ENCODE data around the gene TRIO.

The TRIO gene

DNA sequence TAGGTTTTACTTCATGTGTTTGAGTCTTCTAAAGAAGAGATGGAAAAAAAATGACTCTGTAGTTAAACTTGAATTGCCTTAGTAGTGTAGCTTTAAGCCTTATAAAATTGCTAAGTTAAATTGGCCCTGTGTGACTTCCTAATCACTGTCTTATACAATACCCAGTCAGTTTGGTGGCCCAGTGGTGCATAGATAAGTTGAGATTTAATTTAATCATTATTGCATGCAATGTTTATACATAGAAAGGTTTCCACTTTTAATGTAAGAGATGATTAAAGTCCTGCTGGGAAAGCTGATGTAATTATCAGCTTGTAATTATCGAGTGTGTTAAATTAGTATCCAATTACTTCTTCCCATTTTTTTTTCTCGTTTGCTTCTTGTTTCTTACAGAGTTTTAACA, 187.1 kb downstream of the TRIO start:
- no peak for DNase-seq (ENCODE audit: low read depth)

DNA sequence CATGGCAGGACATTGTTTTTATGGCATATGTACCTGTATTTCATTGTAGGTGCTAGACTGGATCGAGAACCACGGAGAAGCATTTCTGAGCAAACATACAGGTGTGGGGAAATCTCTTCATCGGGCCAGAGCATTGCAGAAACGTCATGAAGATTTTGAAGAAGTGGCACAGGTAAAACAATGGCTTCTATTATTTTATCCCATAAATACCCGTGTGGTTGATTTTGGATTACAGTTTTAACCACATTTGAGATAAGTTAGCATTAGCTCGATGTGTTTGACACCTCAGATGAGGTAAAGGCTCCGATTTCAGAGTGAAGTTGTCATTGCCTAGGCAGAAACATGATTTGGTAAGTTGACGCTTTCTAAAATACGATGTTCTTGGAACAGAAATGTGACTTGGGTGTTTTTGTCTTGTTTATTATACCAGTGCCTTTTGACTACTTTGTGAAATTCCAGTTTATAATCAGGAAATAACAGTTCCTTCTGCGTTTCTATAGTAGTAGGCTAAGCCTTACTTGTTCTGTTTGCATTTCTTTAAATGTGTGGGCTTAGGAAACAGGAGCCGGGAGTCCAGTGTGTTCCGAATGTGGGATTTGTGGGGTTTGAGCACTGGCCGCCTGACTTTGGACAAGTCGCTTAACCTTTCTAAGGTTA, 187.7 kb downstream of the TRIO start:
- DNase-seq (ENCODE audit: low read depth) = no peak

DNA sequence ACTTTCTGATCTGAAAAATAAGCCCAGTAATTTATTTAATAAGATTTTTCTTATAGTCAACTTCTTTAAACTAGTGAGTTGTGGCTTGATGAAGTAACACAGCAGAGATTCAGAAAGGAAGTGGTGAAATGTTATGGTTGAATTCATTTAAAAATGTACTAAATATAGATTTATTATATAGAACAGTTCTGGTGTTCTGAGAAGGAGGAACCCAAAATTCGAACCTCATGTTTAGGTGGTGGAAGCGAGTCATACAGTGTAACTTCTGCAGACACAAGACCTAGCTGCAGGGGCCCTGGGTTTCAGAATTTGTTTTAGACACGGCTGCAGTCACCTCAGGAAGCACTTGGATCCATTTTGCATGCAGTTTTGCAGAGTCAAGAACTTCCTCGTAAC, 188.2 kb downstream of the TRIO start:
- DNase-seq (ENCODE audit: low read depth) = no peak

DNA sequence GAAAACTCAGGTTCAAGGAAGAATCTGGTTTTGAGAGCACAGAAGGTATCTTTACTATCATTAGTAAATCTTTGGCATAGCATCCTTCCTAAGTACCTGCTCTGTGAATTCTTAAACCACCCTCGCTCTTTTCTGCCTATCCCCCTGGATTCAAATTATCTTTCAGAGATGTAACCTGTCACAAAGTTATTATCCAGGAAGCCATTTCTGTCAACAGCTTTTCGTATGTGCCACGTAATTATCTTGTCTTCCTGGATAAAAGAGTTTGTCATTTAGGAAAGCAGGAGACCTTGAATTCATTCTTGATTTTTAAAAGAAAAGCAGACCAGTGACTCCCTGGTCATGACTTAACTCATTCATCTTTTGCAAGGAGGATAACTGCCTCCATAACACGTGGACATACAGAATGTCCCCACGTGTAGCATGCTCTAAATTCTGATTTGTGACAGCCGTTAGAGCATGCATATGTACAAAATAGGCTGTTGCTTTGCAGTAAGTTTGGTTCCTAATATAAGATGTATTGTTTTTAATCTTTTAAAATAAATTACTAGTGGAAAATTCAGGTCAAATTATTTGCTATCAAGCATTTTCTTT, 189.0 kb downstream of the TRIO start:
- no peak for DNase-seq (ENCODE audit: low read depth)

DNA sequence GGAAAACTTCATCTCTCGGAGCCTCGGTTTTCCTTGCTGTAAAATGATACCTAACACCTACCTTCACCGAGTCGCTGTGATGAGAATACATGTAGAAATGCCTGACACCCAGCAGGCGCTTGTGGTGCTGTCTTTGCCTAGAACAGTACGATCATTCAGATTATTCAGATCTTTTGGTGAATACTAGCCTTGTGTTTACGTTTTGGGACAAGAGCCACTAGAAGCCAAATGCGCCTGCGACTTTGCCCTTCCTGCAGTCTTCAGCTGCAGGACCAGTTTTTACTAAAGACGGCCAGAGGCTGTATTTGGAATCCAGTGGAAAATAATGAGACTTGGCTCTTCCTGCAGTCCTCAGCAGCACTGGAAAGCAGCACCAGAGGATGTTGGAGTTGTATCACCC, 189.6 kb downstream of the TRIO start:
- no peak for DNase-seq (ENCODE audit: low read depth)

DNA sequence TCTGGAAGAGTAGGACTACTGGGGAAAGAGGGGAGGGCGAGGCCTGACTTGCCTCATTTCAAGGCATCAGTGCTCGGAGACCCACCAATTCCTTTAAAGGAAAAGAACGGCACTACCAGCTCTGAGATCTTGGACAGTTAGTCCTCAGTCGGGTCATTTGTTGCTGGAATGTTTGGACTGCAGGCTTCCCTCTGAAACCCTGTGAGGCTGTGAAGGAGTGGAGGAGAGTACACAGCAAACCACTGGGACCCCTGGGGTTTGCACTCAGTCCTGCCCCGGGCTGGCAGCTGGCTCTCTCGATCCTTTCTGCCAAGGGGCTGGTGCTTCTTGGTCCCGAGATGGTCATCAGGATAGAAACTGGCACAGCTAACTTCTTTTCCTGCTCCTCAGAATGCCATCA, 194.5 kb downstream of the TRIO start:
- no peak for DNase-seq (ENCODE audit: low read depth)

DNA sequence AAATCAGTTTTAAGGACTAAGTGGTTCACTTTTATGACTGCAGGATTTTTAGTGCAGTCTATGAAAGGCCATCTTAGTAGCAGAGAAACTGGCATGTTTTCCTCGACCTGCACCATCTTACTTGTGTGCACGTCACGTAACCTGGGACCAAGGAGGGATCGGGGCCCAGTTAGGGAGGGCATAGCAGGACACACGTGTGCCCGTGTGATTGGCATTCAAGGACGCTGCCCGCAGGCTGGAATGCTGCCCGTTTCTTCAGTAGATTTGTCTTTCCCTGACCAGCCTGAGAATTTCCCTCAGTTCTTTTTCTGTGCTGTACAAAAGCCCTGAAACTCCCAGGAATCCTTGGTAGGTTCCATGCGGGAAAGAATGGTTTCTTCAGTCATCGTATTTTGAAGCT, 196.3 kb downstream of the TRIO start:
- DNase-seq (ENCODE audit: low read depth) = no peak

DNA sequence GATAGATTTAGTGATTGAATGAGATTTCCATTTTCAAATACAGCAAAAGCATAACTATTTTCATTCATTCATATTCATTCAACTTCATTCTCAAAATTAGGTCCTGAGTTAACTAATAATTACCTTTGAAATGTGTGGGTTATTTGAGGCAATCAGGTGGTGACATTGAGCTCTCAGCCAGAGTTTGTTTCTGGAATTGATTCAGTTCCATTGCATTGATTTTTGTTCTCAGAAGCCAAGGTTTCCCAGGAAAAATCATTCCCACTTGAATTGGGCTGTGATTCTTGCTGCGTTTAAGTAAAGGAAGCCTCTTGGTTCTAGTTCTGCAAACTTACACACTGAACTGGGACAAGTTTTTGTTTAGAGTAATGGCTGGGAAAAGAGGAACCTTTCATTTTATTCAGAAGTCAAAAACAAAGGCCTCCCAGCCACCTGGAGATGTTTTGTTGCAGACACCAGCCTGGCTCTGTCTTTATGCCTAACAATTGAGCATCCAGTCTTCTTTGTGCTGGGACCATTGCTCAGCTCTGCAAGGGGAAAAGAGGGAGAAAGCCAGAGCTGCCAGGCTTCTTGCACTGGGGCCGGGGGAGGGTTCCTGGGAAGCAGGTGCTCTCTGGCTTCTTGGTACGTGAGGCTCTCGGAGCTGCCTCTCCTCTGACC, 198.6 kb downstream of the TRIO start:
- DNase-seq (ENCODE audit: low read depth) = no peak

DNA sequence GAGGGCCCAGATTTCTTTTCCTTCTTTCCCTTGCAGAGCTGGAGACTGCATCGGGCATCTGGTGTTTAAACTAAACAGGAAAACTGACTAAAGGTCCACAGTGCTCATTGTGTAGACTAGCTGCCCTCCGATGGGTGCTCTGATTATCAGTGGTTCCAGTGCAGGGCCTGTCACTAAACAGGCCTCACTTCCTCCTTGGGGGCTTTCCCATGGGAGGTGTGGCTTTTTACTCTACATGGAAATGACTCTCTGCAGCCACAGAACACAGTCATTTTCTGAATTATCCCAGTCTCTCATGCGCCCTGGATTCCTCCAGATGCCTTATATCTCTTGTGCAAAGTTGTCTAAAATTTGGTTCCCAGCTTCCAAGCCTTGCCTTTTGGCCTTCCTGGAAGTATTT, 199.2 kb downstream of the TRIO start:
- DNase-seq (ENCODE audit: low read depth) = no peak

DNA sequence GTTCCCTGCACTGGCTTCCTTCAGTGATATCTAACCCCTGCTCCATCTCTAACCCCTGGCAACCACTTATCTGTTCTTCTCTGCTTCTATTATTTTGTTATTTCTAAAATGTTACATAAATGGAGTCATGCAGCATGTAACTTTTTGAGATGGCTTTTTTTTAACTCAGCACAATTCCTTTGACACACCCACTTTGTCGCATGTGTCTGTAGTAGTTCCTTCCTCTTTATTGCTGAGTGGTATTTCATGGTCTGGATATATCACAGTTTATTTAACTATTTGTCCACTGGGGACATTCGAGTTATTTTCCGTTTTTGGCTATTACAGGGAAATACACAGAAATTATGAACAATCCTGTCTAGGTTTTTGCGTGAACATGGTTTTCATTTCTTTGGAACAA, 200.2 kb downstream of the TRIO start:
- no peak for DNase-seq (ENCODE audit: low read depth)

DNA sequence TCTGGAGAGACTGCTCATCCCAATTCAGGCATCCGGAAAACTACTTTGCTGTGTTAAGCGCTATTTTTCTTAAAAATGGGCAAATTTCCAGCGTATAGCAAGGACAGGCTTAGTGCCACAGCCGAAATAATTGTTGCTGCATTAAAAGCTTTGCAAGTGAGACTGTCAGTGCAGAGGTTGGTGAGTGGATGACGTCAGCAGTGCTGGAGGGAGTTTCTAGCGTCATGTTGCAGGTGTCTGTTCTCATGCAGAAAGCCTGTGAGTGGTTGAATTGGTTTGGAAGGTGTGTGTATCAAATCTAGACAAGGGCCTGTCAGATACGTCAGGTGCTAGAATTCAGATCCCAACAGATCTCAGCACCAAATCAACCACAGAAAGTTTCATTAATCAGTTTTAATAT, 204.4 kb downstream of the TRIO start:
- DNase-seq (ENCODE audit: low read depth) = no peak

DNA sequence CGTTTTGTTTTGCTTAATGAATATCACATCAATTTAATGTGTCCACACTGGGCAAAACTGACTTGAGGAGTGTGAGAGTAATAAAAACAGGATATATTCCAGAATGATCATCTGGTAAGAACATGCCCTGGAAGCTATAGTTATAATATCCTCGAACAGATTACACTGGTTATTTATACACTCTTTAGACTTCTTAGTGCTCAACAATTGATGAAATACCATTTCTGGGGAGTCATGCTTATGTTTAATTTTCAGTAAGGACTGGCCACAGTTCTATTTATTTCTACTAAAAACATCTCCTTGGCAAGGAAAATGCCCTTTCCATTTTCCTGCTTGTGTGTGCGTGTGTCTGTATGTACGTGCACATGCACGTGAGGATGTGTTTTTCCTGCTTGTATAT, 205.0 kb downstream of the TRIO start:
- no peak for DNase-seq (ENCODE audit: low read depth)

DNA sequence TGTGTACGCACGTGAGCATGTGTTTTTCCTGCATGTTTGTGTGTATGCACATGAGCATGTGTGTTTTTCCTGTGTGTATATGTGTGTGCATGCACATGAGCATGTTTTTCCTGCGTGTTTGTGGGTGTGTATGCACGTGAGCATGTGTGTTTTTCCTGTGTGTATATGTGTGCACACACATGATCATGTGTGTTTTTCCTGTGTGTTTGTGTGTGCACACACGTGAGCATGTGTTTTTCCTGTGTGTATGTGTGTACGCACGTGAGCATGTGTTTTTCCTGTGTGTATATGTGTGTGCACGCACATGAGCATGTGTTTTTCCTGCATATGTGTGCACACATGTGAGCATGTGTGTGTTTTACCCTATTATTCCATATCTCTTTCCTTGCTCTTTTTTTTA, 205.9 kb downstream of the TRIO start:
- DNase-seq (ENCODE audit: low read depth) = no peak

DNA sequence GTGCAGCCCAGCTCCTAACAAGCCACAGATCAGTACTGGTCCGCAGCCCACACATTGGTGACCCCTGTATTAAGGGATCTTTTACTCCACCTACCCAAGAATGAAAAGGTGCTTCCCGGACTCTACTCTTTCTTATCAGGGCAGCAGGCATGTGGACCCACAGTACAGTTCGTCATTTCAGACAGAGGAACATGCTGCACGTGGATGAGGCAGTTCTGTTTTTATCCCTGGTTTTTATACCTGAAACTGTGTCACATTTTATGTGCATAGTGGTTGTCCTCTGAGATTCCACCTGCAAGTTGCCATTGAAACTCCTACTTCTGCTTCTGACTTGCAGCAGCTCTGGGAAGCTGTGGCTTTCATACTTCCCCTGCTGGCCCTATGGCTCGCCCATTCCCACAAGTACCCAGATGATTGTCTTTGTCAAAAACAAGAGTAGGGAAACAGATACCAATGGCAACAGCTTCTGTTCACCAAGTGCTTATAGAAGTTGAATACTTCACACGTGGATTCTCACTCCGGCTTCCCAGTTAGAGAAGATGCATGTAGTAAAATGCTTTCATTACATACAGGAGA, 208.0 kb downstream of the TRIO start:
- no peak for DNase-seq (ENCODE audit: low read depth)

DNA sequence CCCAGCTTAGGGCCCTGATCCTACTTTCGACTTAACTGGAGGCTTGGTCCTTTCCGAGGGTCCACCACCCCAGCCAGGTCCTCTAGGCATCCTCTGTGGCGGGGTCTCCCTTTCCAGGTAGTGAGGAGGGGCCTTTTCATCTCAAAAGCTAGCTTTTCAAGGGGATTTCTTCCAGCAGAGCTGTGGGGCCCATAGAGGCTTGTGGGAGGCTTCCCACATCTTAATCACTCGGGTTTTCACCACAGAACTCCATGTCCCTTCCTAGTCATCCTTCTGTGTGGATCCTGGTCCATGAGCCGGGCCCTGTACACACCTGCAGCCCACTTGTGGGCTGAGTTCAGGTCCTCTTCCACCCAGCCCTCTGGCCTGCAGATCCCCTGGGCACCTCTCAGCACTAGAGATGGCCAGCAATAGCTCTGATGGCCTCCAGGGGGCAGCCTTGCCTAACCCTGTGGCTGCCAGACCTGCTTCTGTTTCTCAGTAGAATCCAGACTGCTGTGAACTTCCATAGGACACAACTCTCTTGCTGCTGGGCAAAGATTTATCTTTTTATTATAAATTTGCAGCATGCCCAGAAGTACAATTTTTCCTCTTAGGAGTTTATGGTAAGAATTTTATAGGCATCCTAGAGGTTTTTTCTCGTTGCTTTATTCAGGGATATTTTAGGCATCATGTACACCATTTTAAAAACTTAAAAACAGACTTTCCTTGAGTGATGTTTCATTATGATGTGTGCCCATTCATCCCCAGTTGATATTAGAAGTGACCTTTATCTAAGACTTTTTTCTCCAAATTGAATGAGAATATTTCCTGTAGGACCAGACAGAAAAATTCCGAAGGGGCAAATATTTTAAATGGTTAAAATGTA, 208.9 kb downstream of the TRIO start:
- DNase-seq (ENCODE audit: low read depth) = peak; percentile 8

DNA sequence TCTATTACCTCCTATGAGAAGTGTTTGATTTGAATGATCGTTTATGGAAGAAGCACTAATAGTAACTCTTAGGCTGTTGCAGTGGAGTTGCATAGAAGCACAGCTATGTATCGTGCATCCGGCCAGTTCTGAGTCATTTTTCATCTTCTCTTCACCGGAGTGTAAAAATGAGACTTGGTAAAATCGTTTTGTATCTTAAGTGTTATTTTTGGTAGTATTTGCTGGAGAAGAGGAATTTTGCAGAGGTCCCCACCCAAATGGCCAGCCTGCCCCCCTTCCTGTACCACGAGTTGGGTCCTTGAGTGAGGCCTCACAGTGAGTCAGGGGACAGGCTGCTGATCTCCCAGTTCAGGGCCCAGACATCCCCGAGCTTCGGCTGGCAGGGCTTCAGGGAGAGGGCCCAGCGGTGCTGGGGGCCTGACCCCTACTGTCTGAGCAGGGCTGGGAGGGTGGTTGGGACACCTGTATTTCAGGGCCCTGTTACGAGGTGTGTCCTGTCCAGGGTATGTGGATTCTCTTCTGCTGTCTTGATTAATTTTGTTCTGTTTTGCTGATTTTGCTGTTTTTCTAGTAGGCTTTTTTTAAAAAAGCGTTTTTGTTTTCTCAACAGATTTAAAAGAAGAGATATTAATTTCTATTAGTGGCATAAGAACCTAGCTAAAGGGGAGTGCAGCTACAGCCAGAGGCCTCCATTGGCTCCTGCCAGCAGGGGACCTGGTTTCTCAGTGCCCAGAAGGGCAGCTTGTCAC, 210.8 kb downstream of the TRIO start:
- no peak for DNase-seq (ENCODE audit: low read depth)

DNA sequence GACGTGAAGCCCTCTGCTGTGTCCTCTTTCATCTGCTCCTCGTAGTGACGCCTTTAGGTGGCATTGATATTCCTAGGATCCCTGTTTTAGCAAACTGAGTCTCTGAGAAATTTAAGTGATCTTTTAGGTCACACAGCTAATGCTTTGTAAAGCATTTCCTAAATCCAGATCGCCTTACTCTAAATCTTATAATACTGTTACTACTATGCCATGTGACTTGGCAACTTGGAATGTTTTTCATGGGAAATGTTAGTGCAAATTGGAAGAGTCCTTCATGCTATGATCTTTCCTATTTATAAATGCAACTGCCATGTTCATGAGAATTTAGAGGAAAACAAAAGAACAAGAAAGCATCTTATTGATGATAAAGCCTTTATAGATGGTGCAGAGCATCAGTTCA, 212.2 kb downstream of the TRIO start:
- DNase-seq (ENCODE audit: low read depth) = no peak

DNA sequence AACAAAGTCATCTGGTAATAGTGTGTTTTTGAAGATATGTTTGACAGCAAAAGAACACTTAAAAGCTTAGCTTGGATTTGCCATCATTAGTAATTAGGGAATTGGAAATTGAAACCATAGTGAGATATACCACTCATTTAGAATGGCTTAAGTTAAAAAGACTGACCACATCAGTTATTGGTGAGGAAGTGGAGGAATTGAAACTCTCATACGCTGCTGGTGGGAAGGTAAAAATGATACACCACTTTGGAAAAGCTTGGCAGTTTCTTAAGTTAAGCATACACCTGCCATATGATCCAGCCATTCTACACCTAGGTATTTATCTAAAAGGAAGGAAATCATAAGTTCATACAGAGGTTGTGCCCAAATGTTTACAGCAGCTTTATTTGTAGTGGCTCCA, 213.2 kb downstream of the TRIO start:
- no peak for DNase-seq (ENCODE audit: low read depth)

DNA sequence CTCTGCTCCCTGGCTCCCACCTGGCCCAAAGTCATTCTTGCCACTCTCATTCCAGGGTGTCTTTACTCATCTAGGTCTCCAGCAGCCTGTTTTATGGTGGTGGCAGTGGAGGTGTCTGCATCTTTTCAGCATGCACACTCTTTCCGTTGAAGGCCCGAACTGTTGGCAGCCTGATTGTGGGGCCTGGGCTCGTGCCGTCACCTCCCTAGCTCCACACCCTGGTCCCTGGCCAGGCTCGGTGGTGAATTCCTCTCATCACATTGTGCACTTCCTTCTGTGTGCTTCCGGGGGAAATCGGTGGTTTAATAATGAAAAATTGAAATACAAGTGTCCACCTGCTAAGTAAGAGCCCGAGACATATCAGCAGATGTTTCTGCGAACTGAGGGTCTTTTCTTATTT, 214.3 kb downstream of the TRIO start:
- DNase-seq (ENCODE audit: low read depth) = no peak

DNA sequence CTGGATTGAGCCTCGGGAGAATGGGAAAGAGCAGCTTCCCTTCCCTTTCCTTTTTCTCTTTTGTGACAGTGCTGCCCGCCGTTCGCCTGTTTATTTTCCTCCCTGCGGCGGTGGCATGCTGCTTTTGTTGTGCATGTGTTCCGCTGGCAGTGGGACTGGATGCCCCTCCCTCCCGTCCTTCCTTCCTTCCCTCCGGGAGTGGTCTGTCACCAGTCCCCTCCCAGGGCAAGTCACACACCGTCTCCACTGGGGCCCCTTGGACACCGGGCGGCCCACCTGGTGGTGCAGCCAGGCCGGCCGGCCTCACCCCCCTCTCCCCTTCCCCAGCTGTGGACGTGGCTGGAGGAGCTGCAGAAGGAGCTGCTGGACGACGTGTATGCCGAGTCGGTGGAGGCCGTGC, 214.7 kb downstream of the TRIO start:
- no peak for DNase-seq (ENCODE audit: low read depth)

DNA sequence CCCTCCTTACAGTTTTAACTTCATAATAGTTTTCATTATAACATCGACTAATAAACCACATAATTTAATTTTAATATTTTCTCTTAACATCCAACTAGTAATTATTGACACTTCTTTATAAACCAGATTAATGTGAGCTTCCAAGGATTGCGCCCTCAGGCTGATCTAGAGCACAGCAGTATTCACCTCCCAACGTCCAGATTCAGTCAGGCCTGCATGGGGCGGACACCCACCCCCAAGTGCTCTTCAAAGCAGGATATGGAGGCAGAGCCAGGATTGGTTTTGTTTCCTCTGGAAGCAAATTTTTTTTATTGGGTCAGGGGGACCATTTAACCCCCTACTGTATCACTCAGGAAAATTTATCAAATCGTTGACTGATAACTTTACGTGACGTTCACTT, 215.4 kb downstream of the TRIO start:
- DNase-seq (ENCODE audit: low read depth) = no peak

All from stimulated activated CD8-positive, alpha-beta memory T cell treated with anti-CD3 and anti-CD28 coated beads, Interleukin-12 subunit alpha, Interleukin-12 subunit beta, amount 100 ng/mL, for 4 hours (primary cell).